WTC11 (cell line): Measurements from ENCODE around the gene U2AF2. TPM values are rescaled to one million over a fixed set of nuclear protein-coding genes. Genes with fewer than 3 reads are reported as not detected.

Experiments used
- ATAC-seq: fragments of 200-7000 bp; cut with Tn5 transposase; 2 replicates; pipeline ENCODE4 v1.10.0; 2021; ENCODE audit warnings: mild to moderate bottlenecking, moderate library complexity
- CTCF ChIA-PET: fragments of 300-600 bp; sonication (Branson Sonifier 250); formaldehyde crosslinking; loops from one replicate; lab custom pipeline; 2021; ENCODE audit warnings: antibody characterized with exemption; lab: Charles Lee
- POLR2A ChIA-PET: fragments of 350-600 bp; sonication (Branson Sonifier 250); formaldehyde crosslinking; loops from one replicate; lab custom pipeline; 2021; ENCODE audit warnings: antibody characterized with exemption; lab: Charles Lee
- DNase-seq: peaks from one replicate; pipeline ENCODE4 v3.0.0; 2021; ENCODE audit warnings: low spot score
- H3K27ac Mint-ChIP-seq: 2 replicates; pipeline ENCODE4 v1.8.0; 2021; ENCODE audit warnings: mixed read lengths
- H3K27me3 Mint-ChIP-seq: 2 replicates; pipeline ENCODE4 v1.8.0; 2021; ENCODE audit warnings: low read depth, mild to moderate bottlenecking, moderate library complexity, mixed read lengths
- H3K36me3 Mint-ChIP-seq: 2 replicates; pipeline ENCODE4 v1.8.0; 2021; ENCODE audit warnings: mixed read lengths
- H3K4me1 Mint-ChIP-seq: 2 replicates; pipeline ENCODE4 v1.8.0; 2022; ENCODE audit warnings: mixed read lengths
- H3K4me3 Mint-ChIP-seq: 2 replicates; pipeline ENCODE4 v1.8.0; 2021; ENCODE audit warnings: mild to moderate bottlenecking, moderate library complexity, mixed read lengths
- H3K9me3 Mint-ChIP-seq: 2 replicates; pipeline ENCODE4 v1.8.0; 2021; ENCODE audit warnings: mixed read lengths
- CREB1 ChIP-seq: sonication (generic); formaldehyde crosslinking; IDR thresholded peaks from 2 replicates; pipeline ENCODE4 v1.8.0; 2023; ENCODE audit warnings: mild to moderate bottlenecking, missing genetic modification reagents
- ELF4 ChIP-seq: sonication (generic); formaldehyde crosslinking; IDR thresholded peaks from 2 replicates; pipeline ENCODE4 v1.8.1; 2022; ENCODE audit warnings: low read depth, mild to moderate bottlenecking, moderate library complexity, missing genetic modification reagents
- FOXJ3 ChIP-seq: sonication (generic); formaldehyde crosslinking; IDR thresholded peaks from 2 replicates; pipeline ENCODE4 v1.9.0; 2021; ENCODE audit warnings: missing genetic modification reagents, mild to moderate bottlenecking, borderline replicate concordance
- NFATC4 ChIP-seq: fragments of 250-450 bp; sonication (Bioruptor Pico); IDR thresholded peaks from 2 replicates; pipeline ENCODE4 v1.9.0; 2021; ENCODE audit warnings: mild to moderate bottlenecking
- NFYB ChIP-seq: sonication (generic); formaldehyde crosslinking; conservative IDR thresholded peaks from 2 replicates; pipeline ENCODE4 v1.8.0; 2022; ENCODE audit warnings: low read depth, missing genetic modification reagents
- SOX15 ChIP-seq: fragments of 250-450 bp; sonication (Bioruptor Pico); IDR thresholded peaks from 2 replicates; pipeline ENCODE4 v1.9.0; 2021; ENCODE audit warnings: mild to moderate bottlenecking
- TEAD1 ChIP-seq: sonication (generic); formaldehyde crosslinking; IDR thresholded peaks from 2 replicates; pipeline ENCODE4 v1.8.0; 2022; ENCODE audit warnings: mild to moderate bottlenecking, missing genetic modification reagents
- TEAD4 ChIP-seq: sonication (generic); formaldehyde crosslinking; IDR thresholded peaks from 2 replicates; pipeline ENCODE4 v1.8.0; 2022; ENCODE audit warnings: mild to moderate bottlenecking, missing genetic modification reagents
- TP53 ChIP-seq: sonication (generic); formaldehyde crosslinking; IDR thresholded peaks from 2 replicates; pipeline ENCODE4 v1.8.1; 2023; ENCODE audit warnings: mild to moderate bottlenecking, missing genetic modification reagents
- ZNF121 ChIP-seq: sonication (generic); formaldehyde crosslinking; IDR thresholded peaks from 2 replicates; pipeline ENCODE4 v1.8.0; 2023; ENCODE audit warnings: missing genetic modification reagents
- ZNF263 ChIP-seq: sonication (generic); formaldehyde crosslinking; IDR thresholded peaks from 2 replicates; pipeline ENCODE4 v1.8.1; 2022; ENCODE audit warnings: low read depth, mild to moderate bottlenecking, moderate library complexity, missing genetic modification reagents
- ZNF423 ChIP-seq: fragments of 250-450 bp; sonication (Bioruptor Pico); IDR thresholded peaks from 2 replicates; pipeline ENCODE4 v2.1.2; 2022; ENCODE audit warnings: mild to moderate bottlenecking, moderate library complexity
- total RNA-seq: library from RNA; stranded (reverse); gene quantifications from 3 replicates; pipeline ENCODE4 v1.2.3, GENCODE V29; 2021
- TF ChIP-seq, protein P1 (sequence below): fragments of 250-450 bp; sonication (Bioruptor Pico); IDR thresholded peaks from 2 replicates; pipeline ENCODE4 v2.1.2; 2022; ENCODE audit warnings: mild to moderate bottlenecking, moderate library complexity
- TF ChIP-seq, protein P2 (sequence below): fragments of 250-450 bp; sonication (Bioruptor Pico); IDR thresholded peaks from 2 replicates; pipeline ENCODE4 v1.9.0; 2021; ENCODE audit warnings: mild to moderate bottlenecking
- TF ChIP-seq, protein P3 (sequence below): sonication (generic); formaldehyde crosslinking; IDR thresholded peaks from 2 replicates; pipeline ENCODE4 v1.8.1; 2022; ENCODE audit warnings: low read depth, missing genetic modification reagents, borderline replicate concordance
- TF ChIP-seq, protein P4 (sequence below): sonication (generic); formaldehyde crosslinking; conservative IDR thresholded peaks from 2 replicates; pipeline ENCODE4 v1.8.1; 2022; ENCODE audit warnings: mild to moderate bottlenecking, missing genetic modification reagents
- TF ChIP-seq, protein P5 (sequence below): sonication (generic); formaldehyde crosslinking; IDR thresholded peaks from 2 replicates; pipeline ENCODE4 v1.8.0; 2022; ENCODE audit warnings: mild to moderate bottlenecking, missing genetic modification reagents
- TF ChIP-seq, protein P6 (sequence below): sonication (generic); formaldehyde crosslinking; IDR thresholded peaks from 2 replicates; pipeline ENCODE4 v1.8.0; 2022; ENCODE audit warnings: mild to moderate bottlenecking, missing genetic modification reagents
- TF ChIP-seq, protein P7 (sequence below): sonication (generic); formaldehyde crosslinking; IDR thresholded peaks from 2 replicates; pipeline ENCODE4 v1.8.0; 2022; ENCODE audit warnings: mild to moderate bottlenecking, missing genetic modification reagents
- TF ChIP-seq, protein P8 (sequence below): sonication (generic); formaldehyde crosslinking; IDR thresholded peaks from 2 replicates; pipeline ENCODE4 v1.8.1; 2023; ENCODE audit warnings: mild to moderate bottlenecking, missing genetic modification reagents

U2AF2 gene
- total RNA-seq, 1 experiment from 2014 or later: 302 TPM

DNA sequence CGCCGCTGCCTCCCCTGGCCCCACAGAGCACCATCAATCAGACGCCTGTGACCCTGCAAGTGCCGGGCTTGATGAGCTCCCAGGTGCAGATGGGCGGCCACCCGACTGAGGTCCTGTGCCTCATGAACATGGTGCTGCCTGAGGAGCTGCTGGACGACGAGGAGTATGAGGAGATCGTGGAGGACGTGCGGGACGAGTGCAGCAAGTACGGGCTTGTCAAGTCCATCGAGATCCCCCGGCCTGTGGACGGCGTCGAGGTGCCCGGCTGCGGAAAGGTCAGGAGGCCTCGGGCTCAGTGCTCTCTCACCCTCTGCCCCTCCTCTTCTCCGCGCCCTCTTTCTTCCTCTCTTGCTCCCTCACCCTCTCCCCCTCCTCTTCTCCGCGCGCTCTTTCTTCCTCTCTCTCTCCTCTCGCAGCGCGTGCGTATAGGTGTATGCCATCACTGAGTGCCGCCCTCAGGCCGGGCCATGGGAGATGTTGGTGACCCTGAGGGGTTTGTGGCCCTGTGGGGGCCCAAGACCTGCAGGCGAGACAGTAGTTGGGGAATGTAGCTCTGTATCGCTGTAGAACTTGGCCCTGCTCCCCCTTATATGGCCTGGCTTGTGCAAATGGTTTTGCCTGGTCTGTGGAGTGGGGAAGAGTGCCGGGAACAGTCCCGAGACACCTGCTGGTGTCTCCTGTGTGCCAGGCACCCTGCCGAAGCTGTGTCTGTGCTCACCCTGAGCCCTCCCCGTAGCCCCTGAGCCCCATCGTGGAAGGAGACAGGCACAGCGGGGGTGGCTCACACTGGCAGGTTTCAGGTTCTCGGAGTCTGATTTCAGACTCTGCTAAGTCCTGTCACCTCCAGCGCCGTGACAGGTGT lies 14.8 kb downstream of the U2AF2 start (continued):
- TF ChIP-seq NFATC4 (no peak), ELF4 (CRISPR knock-in tag) (no peak), ZNF263 (CRISPR knock-in tag) (no peak), FOXJ3 (no peak), TP53 (CRISPR knock-in tag) (no peak), SOX15 (CRISPR knock-in tag) (no peak), TEAD4 (CRISPR knock-in tag) (no peak), NFYB (no peak)
- TF ChIP-seq, protein P1, sequence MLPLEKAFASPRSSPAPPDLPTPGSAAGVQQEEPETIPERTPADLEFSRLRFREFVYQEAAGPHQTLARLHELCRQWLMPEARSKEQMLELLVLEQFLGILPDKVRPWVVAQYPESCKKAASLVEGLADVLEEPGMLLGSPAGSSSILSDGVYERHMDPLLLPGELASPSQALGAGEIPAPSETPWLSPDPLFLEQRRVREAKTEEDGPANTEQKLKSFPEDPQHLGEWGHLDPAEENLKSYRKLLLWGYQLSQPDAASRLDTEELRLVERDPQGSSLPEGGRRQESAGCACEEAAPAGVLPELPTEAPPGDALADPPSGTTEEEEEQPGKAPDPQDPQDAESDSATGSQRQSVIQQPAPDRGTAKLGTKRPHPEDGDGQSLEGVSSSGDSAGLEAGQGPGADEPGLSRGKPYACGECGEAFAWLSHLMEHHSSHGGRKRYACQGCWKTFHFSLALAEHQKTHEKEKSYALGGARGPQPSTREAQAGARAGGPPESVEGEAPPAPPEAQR: no peak
- TF ChIP-seq, protein P2, sequence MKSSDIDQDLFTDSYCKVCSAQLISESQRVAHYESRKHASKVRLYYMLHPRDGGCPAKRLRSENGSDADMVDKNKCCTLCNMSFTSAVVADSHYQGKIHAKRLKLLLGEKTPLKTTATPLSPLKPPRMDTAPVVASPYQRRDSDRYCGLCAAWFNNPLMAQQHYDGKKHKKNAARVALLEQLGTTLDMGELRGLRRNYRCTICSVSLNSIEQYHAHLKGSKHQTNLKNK (CRISPR knock-in tag): no peak

DNA sequence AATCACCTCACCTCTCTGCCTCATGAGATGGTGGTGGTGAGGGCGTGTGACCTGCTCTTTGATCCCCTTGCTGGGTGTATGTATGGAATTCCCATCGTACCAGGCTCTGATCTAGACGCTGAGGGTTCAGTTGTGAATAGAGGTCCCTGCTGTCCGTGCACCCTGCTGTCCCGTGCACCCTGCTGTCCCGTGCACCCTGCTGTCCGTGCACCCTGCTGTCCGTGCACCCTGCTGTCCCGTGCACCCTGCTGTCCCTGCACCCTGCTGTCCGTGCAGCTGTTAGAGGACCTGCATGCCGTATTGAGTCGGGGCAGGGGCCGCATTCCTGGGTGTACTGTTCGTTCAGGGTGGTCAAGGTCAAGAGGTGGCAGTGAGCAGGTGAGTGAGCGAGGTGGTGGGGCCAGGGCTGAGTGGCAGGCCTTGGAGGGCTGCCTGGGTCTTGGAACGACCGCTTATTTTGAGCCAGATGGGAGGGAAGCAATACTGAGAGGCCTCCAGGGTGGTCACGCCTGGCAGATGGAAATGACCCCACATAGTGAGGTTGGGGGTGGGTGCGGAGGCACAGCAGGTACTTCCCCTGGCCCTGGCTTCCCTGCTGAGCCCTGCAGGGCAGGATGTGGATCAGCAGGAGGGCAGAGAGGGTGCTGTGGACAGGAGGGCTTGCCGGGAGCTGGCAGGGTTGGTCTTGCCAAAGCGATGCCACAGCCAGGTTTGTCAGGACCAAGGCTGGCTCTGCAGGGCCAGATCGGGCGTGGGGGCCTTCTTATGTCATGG lies 15.6 kb downstream of the U2AF2 start:
- peaks cover 32% of the 10 kb centered on the region for H3K4me1 Mint-ChIP-seq
- H3K27me3 Mint-ChIP-seq: no peaks in the 10 kb centered on the region
- ATAC-seq: no peak
- H3K36me3 Mint-ChIP-seq: peaks cover 47% of the 10 kb centered on the region
- ChIA-PET POLR2A (interaction anchor here (1.4 kb wide), 1 partner anchor 23 kb away, joined by 6 read pairs; the partner anchor contains the start of gene CCDC106), CTCF (interaction anchor here (0.6 to 3.5 kb wide), 13 partner anchors 13 to 2000 kb away, joined by 3 to 57 read pairs (median 6); partner anchors contain the start of genes CCDC106 and U2AF2)
- no peak for TF ChIP-seq ZNF121 (CRISPR knock-in tag)
- TF ChIP-seq ZNF423 (CRISPR knock-in tag): peak; percentile 49; the same call in 1 of the 2 replicates
- TF ChIP-seq, protein P3, sequence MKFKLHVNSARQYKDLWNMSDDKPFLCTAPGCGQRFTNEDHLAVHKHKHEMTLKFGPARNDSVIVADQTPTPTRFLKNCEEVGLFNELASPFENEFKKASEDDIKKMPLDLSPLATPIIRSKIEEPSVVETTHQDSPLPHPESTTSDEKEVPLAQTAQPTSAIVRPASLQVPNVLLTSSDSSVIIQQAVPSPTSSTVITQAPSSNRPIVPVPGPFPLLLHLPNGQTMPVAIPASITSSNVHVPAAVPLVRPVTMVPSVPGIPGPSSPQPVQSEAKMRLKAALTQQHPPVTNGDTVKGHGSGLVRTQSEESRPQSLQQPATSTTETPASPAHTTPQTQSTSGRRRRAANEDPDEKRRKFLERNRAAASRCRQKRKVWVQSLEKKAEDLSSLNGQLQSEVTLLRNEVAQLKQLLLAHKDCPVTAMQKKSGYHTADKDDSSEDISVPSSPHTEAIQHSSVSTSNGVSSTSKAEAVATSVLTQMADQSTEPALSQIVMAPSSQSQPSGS (CRISPR knock-in tag): no peak
- H3K27ac Mint-ChIP-seq: peak overlapping the region; percentile 73
- H3K4me3 Mint-ChIP-seq: no peak overlapping the region
- H3K9me3 Mint-ChIP-seq: no peaks in the 10 kb centered on the region
- peak; percentile 31 for DNase-seq

DNA sequence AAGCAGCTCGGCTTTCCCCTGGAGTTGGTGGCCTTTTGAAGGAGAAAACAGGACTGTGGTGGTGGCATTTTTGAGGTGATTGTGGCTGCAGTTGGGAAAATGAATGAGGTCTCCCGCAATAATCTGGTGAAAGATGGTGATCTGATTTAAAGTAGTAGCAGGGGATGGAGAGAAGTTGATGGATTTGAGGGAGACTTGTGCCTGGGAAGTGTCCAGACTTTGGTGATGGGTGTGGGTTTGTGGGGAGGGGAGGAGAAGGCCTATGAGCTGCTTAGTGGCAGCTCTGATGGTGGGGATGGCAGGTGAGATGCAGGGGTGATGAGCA lies 16.2 kb downstream of the U2AF2 start:
- Mint-ChIP-seq H3K9me3 (no peaks in the 10 kb centered on the region), H3K27me3 (no peaks in the 10 kb centered on the region), H3K36me3 (peaks cover 44% of the 10 kb centered on the region), H3K27ac (peak overlapping the region; percentile 73), H3K4me1 (peaks cover 37% of the 10 kb centered on the region), H3K4me3 (no peak overlapping the region)
- ChIA-PET CTCF (interaction anchor here (0.6 to 3.5 kb wide), 27 partner anchors 11 to 1999 kb away, joined by 3 to 57 read pairs (median 4); partner anchors contain the start of genes CCDC106, FIZ1, HSPBP1 and ISOC2), POLR2A (interaction anchor here (0.7 to 1.4 kb wide), 3 partner anchors 24 to 72 kb away, joined by 3 to 6 read pairs (median 4); partner anchors contain the start of genes CCDC106 and FIZ1)
- DNase-seq: no peak
- ATAC-seq: no peak
- TF ChIP-seq, protein P4, sequence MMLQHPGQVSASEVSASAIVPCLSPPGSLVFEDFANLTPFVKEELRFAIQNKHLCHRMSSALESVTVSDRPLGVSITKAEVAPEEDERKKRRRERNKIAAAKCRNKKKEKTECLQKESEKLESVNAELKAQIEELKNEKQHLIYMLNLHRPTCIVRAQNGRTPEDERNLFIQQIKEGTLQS (CRISPR knock-in tag): no peak
- TF ChIP-seq, protein P5, sequence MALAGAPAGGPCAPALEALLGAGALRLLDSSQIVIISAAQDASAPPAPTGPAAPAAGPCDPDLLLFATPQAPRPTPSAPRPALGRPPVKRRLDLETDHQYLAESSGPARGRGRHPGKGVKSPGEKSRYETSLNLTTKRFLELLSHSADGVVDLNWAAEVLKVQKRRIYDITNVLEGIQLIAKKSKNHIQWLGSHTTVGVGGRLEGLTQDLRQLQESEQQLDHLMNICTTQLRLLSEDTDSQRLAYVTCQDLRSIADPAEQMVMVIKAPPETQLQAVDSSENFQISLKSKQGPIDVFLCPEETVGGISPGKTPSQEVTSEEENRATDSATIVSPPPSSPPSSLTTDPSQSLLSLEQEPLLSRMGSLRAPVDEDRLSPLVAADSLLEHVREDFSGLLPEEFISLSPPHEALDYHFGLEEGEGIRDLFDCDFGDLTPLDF (CRISPR knock-in tag): no peak
- TF ChIP-seq, protein P6, sequence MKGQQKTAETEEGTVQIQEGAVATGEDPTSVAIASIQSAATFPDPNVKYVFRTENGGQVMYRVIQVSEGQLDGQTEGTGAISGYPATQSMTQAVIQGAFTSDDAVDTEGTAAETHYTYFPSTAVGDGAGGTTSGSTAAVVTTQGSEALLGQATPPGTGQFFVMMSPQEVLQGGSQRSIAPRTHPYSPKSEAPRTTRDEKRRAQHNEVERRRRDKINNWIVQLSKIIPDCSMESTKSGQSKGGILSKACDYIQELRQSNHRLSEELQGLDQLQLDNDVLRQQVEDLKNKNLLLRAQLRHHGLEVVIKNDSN (CRISPR knock-in tag): no peak
- TF ChIP-seq, protein P2 (CRISPR knock-in tag): no peak
- TF ChIP-seq, protein P7, sequence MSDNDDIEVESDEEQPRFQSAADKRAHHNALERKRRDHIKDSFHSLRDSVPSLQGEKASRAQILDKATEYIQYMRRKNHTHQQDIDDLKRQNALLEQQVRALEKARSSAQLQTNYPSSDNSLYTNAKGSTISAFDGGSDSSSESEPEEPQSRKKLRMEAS (CRISPR knock-in tag): no peak
- TF ChIP-seq ZNF121 (CRISPR knock-in tag) (no peak), CREB1 (CRISPR knock-in tag) (no peak), TEAD1 (CRISPR knock-in tag) (no peak), ZNF423 (CRISPR knock-in tag) (no peak)
- TF ChIP-seq, protein P3 (CRISPR knock-in tag): no peak
- TF ChIP-seq, protein P8, sequence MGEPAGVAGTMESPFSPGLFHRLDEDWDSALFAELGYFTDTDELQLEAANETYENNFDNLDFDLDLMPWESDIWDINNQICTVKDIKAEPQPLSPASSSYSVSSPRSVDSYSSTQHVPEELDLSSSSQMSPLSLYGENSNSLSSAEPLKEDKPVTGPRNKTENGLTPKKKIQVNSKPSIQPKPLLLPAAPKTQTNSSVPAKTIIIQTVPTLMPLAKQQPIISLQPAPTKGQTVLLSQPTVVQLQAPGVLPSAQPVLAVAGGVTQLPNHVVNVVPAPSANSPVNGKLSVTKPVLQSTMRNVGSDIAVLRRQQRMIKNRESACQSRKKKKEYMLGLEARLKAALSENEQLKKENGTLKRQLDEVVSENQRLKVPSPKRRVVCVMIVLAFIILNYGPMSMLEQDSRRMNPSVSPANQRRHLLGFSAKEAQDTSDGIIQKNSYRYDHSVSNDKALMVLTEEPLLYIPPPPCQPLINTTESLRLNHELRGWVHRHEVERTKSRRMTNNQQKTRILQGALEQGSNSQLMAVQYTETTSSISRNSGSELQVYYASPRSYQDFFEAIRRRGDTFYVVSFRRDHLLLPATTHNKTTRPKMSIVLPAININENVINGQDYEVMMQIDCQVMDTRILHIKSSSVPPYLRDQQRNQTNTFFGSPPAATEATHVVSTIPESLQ (CRISPR knock-in tag): no peak
